BJ (cell line): Measurements from ENCODE around the gene CLNK. TPM values are rescaled to one million over a fixed set of nuclear protein-coding genes. Genes with fewer than 3 reads are reported as not detected.

Experiments
- CTCF ChIA-PET: fragments of 350-600 bp; formaldehyde crosslinking; extraction: SDS; loops from one replicate; lab custom pipeline; 2021; ENCODE audit warnings: antibody characterized with exemption, inconsistent platforms; lab: Yijun Ruan, JAX
- POLR2A ChIA-PET: fragments of 300-600 bp; sonication (Branson Sonifier 250); formaldehyde crosslinking; extraction: SDS; loops from one replicate; lab custom pipeline; 2021; ENCODE audit warnings: antibody characterized with exemption; lab: Charles Lee
- DNase-seq: peaks from one replicate; pipeline ENCODE4 v3.0.0-alpha.2; 2011; ENCODE audit warnings: low read depth
- H3K27me3 ChIP-seq: 2 replicates; pipeline ENCODE4 v1.6.0; 2011; ENCODE audit warnings: low read length; ENCODE audit not compliant: control insufficient read depth, insufficient read depth
- H3K36me3 ChIP-seq: 2 replicates; pipeline ENCODE4 v1.5.1; 2011; ENCODE audit warnings: low read length; ENCODE audit not compliant: control insufficient read depth, insufficient read depth
- H3K4me3 ChIP-seq: 2 replicates; pipeline ENCODE4 v1.5.1; 2011; ENCODE audit warnings: low read depth, mild to moderate bottlenecking, control low read depth, low read length
- CTCF ChIP-seq: IDR thresholded peaks from 2 replicates; pipeline ENCODE4 v1.5.1; 2011; ENCODE audit warnings: low read depth, mild to moderate bottlenecking, control low read depth, inconsistent platforms, low read length, moderate library complexity; ENCODE audit not compliant: insufficient read depth
- polyA plus RNA-seq: library from polyadenylated mRNA; depleted of rRNA; stranded (reverse); fragments of >200 nt; gene quantifications from 2 replicates; pipeline ENCODE4 v1.2.3, GENCODE V29; 2011

Gene CLNK
- polyA plus RNA-seq, 1 experiment = not detected

DNA sequence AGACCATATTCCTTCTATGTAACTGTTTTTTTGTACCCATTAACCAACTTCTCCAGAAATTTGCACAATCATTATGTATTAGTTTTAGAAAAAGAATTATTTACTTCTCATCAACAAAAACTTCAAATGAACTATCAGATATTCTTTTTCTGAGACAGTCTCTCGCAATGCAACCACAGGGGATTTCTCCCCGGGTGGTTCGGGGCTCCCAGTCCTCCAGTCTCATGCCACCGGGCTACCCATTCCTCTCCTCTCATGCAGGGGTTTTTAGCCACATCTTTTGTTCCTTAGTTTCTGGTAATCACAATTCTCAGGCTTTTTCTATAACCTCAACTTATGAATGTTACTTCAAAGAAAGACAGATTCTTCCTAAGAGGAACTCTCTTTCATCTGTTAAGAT lies 46.6 kb upstream of the CLNK start:
- POLR2A ChIA-PET = no interaction called here
- no peak for DNase-seq
- CTCF ChIA-PET = no interaction called here
- H3K36me3 ChIP-seq = no peaks in the 10 kb centered on the region
- TF ChIP-seq CTCF = no peak
- no peak overlapping the region for H3K4me3 ChIP-seq
- no peaks in the 10 kb centered on the region for H3K27me3 ChIP-seq

DNA sequence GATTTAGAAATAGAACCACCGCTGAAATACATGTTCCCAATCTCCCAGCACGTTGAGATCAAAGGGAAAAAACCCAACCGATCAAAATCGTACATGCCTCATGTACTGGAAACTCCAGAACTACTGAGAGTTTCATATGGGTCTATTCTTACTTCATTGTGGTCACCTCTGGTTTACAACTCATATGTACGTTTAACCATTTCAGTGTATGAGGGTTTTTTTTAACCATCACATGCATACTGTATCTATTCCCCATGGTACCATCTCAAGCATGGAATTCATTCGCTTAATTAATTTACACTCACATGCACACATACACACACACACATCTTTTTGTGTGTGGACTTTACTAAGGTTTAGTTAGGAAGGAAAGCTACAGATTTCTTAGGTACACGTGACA lies 46.0 kb upstream of the CLNK start:
- Histone ChIP-seq H3K36me3 (no peaks in the 10 kb centered on the region), H3K4me3 (no peak overlapping the region), H3K27me3 (no peaks in the 10 kb centered on the region)
- no peak for TF ChIP-seq CTCF
- POLR2A ChIA-PET = no interaction called here
- CTCF ChIA-PET = no interaction called here
- DNase-seq = no peak

DNA sequence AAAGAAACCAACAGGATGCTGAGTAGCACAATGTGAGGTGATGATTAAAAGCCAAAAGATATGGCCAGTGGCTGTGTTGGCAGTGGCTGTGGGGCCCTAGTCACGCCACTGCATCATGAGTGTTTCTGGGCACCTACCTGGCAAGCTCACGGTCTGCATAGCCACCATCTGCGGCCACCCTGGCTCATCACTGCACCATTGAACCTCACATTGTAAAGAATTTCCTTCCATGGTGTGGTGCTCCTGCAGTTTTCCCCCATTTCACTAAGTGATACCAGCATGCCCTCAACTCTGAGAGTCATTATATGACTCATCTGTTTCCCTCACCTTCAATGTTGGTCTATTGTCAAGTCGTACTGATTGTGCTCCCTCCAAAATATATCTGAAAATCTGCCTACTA lies 45.5 kb upstream of the CLNK start:
- Histone ChIP-seq H3K36me3 (no peaks in the 10 kb centered on the region), H3K4me3 (no peak overlapping the region), H3K27me3 (no peaks in the 10 kb centered on the region)
- DNase-seq = no peak
- ChIA-PET CTCF (no interaction called here), POLR2A (no interaction called here)
- no peak for TF ChIP-seq CTCF

- no peaks in the 10 kb centered on the region for H3K36me3 ChIP-seq
- TF ChIP-seq CTCF = no peak
- POLR2A ChIA-PET = no interaction called here
- CTCF ChIA-PET = no interaction called here
- no peak overlapping the region for H3K4me3 ChIP-seq
- H3K27me3 ChIP-seq = no peaks in the 10 kb centered on the region
- no peak for DNase-seq
These were observed 44.8 kb upstream of the CLNK start for GRCh38 chr4:10729366-10729765.

DNA sequence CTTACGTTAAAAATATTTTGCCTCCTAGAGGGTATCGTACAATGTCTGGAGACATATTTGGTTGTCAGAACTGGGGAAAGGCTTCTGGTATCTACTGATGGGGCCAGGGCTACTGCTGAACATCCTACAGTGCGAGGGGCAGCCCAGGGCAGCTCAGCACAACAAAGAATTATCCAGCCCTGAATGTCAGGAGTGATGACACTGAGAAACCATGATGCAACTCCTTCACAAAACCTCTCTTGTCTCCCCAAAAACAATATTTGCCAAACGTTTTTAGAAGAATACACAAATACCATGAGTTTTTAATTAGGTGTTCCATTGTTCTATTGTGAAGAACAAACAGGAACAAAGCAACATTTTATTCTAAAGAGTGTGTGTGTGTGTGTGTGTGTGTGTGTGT lies 43.4 kb upstream of the CLNK start:
- DNase-seq = no peak
- H3K27me3 ChIP-seq = no peaks in the 10 kb centered on the region
- ChIA-PET CTCF (no interaction called here), POLR2A (no interaction called here)
- H3K36me3 ChIP-seq = no peaks in the 10 kb centered on the region
- TF ChIP-seq CTCF = no peak
- no peak overlapping the region for H3K4me3 ChIP-seq
